Measurements from ENCODE around the gene FBH1.
"Not testable (repeated sequence)": the region's sequence is repeated elsewhere in the genome, so short reads cannot be mapped to it uniquely, and the experiment has no call there.

The FBH1 gene

DNA sequence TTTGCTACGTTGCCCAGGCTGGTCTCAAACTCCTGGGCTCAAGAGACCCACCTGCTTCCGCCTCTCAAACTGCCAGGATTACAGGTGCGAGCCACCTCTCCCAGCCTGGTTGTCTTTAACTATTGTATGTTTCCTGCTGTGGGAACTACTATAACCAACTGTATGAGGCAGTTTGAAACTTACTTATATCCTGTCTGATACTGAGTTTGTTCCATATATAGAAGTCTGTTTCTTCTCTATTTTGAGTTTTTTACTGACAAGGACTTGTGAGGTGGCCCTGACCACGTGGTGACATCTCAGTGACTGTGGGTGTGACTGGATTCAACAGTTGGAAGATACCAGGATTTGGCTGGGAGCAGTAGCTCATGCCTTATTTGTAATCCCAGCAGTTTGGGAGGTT, 14.2 kb downstream of the FBH1 start:
- DNase-seq = peak in 1 of 2 donors; percentile 17

DNA sequence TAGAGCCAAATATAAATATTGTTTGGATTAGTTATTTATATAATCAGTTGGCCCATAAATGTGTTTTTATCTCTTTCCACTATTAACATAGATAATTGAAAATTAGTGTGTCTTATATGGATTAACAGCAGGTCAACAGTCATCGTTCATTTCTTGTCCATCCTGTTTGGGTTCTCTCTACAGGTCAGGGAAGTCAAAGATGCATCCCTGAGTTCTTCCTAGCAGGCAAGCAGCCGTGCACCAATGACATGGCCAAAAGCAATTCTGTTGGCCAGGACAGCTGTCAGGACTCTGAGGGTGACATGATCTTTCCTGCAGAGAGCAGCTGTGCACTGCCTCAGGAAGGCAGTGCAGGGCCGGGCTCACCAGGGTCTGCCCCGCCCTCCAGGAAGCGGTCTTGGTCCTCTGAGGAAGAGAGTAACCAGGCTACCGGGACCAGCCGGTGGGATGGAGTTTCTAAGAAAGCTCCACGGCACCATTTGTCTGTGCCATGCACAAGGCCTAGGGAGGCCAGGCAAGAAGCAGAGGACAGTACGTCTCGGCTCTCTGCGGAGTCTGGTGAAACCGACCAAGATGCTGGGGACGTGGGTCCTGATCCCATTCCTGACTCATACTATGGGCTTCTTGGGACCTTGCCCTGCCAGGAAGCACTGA, 15.9 kb downstream of the FBH1 start:
- no peak for DNase-seq

DNA sequence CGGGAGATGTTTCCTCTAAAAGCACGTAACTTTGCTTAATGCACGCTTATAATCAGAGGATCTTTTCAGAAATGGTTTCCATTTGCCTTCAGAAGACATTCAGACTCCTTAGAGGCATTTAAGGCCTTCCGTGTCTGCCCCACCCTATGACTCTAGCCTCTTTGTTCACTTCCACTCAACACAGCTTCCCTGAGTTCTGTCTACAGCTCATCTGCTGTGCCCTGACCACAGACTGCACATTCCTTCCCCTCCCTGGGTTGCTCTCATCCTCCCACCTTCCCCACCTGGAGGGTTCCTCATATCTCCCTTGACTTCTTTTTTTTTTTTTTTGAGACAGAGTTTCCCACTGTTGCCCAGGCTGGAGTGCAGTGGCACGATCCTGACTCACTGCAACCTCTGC, 16.6 kb downstream of the FBH1 start:
- DNase-seq = no peak

DNA sequence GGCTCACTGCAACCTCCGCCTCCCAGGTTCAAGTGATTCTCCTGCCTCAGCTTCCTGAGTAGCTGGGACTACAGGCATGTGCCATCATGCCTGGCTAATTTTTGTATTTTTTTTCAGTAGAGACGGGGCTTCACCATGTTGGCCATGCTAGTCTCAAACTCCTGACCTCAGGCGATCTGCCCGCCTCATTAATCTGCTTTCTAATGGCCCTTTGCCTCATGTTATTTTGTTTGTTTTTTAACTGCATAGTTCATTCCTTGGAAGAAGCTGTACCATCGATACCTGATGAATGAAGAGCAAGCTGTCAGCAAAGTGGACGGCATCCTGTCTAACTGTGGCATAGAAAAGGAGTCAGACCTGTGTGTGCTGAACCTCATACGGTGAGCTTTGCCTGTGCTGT, 18.6 kb downstream of the FBH1 start:
- not testable (repeated sequence) for DNase-seq

DNA sequence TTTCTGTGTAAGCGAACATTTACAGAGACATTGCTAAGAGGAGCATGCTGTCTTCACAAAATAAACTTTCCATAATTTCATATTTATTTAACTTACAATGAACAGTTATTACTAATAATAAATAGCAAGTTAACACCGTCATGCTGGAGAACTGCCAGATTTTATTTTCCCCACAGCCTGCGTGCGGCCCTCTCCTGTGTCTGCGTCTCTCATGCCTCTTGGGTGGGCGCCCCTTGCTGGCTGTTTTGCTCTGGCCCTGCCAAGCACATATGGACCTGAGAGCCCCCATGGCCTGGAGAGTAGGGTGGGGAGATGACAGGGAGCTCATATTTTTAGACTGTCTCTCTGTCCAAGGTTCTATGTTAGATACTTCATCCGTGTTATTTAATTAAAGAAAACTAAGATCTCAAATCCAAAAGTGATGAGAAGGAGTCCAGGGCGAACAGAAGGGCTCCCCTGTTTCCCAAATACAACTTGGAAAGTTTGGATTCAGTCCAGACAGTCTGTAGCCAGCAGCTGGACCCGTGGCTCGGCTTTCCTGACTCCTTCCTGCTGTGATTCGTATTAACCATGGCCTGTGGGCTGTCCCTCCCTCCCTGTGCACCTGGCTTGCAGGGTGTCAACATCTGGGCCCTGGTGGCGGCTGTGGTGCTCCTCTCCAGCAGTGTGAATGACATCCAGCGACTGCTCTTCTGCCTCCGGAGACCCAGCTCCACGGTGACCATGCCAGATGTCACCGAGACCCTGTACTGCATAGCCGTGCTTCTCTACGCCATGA, 20.5 kb downstream of the FBH1 start:
- no peak for DNase-seq

DNA sequence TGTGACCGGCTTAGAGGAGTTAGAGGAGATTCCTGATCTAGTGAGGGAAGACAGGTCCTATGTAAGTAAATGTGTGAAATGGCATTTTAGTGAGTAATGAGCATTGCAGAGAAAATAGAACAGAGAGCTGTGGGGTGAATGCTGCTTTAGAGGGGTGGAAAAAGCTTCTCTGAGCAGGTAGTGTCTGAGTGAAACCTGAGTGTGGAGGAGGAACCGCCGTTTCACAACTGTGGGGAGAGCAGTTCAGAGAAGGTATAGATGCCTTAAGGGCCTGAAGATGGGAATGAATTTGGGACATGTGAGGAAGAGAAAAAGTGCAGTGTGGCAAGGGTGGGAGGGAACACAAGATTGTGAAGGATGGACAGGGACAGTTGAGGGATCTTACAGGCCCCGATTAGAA, 21.6 kb downstream of the FBH1 start:
- no peak for DNase-seq

DNA sequence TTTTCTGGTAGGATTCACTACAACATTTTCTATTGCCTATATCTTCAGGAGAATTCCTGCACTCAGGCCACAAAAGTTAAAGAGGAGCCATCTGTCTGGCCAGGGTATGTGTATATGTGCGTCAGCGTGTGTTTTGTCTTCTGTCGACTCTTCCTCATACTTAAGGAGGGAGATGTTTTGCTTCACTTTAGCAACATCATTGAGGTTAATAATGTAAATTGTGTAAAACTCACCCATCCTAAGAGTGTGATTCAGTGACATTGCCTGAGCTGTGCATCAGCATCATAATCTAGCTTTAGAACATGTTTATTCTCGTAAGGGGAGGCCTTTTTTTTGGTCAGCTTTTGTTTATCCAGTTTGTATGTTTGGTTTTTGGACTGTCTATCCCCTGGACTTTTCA, 23.7 kb downstream of the FBH1 start:
- no peak for DNase-seq

DNA sequence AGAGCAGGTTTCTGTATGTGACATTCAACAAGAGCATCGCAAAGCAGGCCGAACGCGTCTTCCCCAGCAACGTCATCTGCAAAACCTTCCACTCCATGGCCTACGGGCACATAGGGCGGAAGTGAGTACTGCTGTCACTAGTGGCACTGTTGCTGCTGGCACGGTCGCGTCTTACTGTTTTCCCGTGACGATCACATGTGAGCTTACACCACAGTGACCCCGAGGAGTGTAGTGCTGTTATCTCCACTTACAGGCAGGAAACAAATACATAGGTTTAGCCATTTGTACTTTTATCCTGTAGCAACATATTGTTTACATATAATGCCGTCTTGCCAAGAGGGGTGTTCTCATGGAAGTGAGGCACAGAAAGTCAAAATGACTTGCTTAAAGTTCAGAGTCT, 25.4 kb downstream of the FBH1 start:
- DNase-seq = no peak

DNA sequence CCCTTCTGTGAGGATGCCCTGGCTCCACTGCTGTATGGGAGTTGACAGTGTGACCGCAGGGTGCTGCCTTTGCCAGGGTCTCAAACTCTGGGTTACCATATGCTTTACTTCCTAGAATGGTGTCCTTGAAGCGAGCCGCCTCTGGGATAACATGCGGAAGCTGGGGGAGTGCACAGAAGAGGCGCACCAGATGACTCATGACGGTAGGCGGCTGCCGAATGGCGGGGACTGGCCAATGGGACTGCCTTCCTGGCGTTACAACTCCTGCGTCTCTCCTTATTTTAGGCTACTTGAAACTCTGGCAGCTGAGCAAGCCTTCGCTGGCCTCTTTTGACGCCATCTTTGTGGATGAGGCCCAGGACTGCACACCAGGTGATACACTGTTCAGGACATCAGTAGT, 27.3 kb downstream of the FBH1 start:
- DNase-seq = no peak

DNA sequence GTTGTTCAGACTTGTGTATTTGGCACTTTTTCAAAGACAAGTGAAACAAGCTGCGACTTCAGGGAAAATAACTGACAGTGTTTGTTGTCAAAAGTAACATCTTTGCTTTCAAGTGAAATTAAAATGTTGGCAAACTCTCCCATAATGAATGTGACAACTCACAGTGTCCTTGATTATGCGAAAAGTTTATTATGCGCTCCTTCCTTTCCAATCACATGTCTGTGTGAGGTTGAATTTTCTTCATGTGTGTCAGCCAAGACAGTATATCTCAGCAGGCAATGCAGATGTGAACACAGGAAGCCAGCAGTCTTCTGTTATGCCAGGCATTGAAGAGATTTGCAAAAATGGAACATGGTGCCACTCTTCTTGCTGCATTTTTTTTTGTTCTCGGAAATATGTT, 28.7 kb downstream of the FBH1 start:
- no peak for DNase-seq

DNA sequence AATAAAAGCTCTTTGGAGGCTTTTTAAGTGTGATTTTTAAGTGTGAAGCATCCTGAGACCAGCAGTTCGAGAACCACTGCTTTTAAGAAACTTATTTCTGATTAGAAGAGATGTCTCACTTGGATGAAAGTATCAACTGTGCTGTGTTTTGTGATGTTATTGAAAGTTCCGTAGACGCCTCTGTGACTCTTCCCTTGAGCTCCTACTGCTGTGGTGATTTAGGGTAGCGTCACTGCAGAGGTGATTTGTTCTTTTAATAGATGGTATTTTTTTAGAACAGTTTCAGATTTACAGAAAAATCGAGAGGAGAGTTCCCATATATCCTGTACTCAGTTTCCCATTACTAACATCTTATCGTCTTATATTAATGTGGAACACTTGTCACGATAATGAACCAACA, 29.5 kb downstream of the FBH1 start:
- no peak for DNase-seq

DNA sequence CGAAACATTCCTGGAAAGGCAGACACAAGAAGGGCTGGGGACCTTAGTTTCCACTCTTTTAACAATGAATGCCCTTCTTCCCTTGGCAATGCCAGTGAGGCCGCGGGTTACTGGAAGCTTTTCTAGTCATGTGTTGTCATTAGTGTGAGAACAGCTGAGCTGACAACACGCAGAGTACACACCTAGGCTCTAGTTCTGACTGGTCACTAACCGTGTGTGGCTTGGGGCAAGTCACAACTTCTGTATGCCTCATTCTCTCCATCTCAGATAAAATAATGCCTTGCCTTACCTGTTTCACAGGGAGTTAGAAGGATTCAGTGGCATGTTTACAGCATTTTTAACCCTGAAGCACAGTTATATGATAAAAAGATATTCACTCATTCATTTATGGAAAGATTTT, 31.7 kb downstream of the FBH1 start:
- no peak for DNase-seq

DNA sequence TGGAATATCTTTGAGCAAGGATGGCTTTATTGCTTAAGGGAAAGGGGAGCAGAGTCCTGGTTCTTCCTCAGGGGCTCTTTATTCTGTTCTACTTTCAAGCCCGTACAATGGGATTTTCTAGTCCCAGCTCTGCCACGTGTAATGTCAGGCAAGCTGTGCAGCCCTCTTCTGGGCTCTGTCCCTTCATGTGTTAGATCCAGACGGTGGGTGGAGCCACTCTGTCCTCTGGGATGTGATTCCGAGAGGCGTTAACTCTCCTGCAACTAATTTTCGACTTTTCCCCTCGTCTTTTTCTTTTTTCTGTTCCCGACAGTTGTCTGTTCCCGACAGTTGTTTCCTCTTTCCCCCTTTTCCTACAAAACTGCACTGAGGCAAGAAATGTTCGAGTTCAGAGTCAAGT, 34.8 kb downstream of the FBH1 start:
- DNase-seq = no peak

DNA sequence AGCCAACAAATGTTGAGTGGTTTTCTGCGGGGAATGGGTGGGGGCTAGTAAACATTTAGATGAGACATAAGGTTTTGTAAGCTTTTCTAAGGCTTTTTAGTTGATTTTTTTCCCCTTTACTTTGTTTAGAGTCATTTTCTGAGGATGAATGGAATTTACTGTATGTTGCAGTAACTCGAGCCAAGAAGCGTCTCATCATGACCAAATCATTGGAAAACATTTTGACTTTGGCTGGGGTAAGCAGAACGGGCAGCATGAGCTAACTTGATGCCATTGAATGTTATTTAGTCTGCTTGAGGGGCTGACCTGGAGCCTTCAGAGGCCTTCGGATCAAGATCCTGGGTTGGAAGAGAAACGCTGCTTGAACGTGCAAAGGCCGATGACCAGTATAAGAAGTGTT, 37.3 kb downstream of the FBH1 start:
- DNase-seq = no peak

DNA sequence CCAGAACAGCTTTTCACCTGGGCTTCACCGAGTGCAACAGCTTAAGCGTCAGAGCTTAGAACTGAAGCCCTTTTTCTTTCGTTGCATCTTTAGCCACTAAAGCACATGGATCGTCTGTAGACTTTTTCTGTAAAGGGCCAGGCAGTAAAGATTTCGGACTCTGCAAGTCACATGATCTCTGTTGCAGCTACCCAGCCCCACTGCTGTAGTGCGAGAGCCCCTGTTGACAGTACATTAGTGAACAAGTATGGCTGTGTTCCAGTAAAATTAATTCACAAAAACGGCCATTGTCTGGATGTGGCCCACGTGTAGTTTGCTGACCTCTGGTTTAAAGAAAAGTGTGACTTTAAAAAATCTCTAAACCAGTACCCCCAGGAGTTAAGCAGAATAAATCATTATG, 39.4 kb downstream of the FBH1 start:
- no peak for DNase-seq

DNA sequence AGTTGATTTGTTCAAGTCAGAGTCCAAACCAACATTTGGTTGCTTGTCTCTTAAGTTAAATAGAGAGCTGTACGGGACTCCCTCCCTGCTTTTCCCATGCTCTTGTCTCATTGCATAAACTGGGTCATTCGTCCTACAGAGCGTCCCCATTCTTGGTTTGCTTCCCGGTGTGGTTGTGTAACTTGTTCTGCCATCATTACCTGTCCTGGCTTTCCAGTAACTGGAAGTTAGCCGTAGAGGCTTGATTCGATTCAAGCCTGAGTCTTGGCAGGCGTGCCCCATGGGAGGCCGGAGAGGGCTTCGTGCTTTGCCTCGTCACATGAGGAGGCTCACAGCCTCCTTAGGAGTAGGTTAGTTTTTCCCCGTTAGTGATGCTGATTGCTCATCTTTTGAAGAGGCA, 40.2 kb downstream of the FBH1 start:
- DNase-seq = no peak

DNA sequence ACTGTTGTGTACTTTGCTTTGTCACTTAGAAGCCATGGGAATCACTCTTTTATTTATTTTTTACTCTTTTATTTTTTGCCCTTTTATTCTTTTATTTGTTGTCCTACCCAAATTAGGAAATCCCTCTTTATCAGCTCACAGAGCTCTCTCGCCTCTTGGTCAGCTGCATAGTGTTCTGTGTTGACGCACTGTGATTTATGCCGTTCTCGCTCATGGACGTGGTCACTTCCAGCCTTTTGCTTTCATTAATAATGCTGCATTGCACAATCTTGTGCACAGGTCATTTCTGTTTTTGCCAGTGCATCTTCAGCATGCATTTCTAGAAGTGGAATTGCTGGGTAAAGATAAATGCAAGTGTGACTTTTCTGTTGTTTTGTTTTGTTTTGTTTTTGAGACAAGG, 42.3 kb downstream of the FBH1 start:
- no peak for DNase-seq

DNA sequence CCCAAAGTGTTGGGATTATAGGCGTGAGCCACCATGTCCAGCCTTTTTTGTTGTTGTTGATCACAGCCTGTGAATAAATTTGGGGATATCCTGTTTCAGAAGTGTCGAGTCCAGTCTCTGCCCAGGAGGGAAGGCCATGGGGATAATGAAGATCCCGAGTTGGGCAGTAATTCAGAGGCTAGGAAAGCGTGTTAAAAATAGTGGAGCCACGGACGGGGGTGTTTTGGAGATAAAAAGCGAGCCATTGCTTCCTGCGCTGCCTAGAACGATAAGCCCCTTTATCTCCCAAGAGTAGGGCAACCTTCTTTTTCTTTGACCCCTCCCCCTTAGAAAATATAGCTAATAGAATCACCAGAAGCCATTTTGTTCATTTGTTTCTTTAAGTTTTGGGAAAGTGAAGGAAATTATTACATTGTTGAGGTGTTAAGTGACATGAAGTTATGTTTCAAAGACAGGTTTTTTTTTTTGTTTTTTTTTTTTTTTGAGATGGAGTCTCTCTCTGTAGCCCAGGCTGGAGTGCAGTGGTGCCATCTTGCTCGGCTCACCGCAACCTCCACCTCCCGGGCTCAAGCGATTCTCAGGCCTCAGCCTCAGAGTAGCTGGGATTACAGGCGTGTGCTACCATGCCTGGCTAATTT, 44.0 kb downstream of the FBH1 start:
- no peak for DNase-seq

DNA sequence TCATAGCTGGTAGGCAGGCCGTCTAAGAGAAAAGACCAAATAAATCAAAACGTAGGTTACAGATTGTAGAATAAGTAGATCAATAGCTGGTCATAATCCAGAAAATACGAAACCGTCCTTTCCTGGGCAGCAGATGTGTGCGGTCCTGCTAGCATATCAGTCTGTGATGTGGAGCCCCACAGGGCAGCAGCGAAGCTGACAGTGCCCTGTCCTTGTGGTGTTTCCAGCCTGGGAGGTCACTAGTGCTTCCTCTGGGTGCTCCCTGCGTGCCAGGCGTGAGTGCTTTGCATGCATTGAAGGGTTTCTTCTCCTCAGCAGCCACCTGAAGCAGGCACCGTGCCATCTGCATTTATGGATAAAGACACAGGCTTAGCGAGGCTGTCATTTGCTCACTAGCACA, 45.6 kb downstream of the FBH1 start:
- no peak for DNase-seq

DNA sequence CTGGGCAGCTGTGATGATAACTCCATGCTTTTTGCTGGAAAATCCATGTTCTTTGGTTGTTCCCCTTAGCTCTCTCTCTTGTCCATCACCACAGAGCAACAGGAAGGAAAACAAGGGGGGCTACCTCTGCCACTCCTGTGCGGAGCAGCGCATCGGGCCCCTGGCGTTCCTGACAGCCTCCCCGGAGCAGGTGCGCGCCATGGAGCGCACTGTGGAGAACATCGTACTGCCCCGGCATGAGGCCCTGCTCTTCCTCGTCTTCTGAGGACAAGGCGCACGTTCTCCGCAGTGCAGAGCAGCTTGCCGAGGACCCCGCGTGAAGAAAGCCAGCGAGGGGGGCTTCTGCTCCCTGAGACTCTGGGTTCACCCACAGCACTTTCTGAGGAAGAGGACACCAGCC, 47.0 kb downstream of the FBH1 start:
- no peak for DNase-seq

DNA sequence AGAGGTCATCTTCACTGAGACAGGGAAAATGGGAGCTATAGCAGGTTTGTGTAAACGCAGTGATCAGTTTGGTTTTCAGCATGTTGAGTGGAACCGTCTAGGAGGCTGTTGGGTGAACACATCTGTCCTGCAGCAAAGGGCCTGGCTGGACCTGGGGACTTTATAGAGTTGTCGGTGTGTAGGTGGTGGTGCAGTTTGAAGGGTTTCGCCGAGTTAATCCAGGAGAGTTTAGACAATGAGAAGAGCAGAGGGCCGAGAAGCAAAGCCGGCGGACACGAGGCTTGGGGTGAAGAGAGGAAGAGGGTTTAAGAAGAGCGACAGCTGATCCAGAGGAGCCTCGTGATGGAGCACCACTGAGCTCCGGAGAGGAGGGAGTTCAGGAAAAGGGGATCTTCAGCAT, 48.2 kb downstream of the FBH1 start:
- DNase-seq = no peak

DNA sequence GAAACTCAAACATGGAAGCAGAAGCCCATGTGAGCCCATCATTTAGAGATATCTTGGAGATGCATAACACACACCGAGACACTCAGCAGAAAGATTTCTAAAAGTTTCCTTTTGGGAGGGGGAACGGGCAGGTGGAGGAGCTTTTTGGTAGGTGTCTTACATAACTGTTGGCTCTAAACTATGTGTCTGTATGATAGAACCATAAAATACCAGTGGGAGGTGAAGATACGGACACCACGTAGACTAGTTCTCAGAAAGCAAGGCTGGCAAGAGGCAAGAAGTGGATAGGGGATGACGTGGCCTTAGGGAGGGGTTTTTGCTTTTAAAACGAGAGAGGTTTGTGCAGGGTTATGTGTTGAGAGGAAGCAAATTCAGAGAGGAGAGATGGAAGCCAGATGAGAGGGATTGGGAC, 50.8 kb downstream of the FBH1 start:
- DNase-seq = no peak

DNA sequence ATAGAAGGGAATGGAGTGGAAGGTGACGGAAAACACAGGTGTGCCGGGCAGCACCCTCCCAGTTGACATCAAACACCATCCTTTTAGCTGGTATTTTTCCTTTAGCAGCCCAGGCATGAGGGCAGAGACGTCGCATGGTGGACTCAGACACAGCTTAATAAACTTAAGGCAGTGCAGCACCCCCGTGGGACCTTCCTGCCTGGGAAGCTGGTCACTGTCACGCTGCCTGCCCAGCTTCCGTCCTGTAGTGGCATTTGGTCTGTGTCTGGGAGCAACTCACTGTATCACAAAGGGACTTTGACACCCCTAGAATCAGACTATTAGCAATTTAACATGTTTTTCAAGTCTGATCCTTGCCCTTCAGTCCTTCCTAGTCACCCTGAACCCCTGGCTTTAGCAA, 51.5 kb downstream of the FBH1 start:
- DNase-seq = no peak

DNA sequence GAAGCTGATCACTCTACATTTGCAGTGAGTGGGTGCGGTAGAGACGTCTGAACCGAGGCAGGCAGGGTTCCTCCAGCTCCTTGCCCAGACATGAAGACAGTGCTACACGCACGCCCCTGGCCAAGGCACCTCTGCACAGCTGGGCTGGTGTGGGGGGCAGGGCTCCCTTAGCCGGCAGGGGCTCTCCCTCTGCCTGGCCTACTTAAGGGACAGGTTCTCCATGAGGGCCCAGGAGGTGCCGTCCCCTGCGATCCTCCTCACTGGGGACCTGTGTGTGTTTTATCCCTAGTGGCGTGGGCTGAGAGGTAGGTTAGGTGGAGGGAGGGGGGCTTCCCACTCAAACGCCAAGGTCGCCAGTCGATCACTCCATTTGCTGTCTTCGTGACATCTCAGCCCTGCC, 52.0 kb downstream of the FBH1 start:
- DNase-seq = no peak

All from inflammatory macrophage (primary cell).